WTC11 (cell line): ENCODE measurements around the gene CAMTA1.

Experiments used
- CREB1 ChIP-seq: sonication (generic); formaldehyde crosslinking; IDR thresholded peaks from 2 replicates; pipeline ENCODE4 v1.8.0; 2023; ENCODE audit warnings: mild to moderate bottlenecking, missing genetic modification reagents
- HMGXB4 ChIP-seq: sonication (generic); formaldehyde crosslinking; IDR thresholded peaks from 2 replicates; pipeline ENCODE4 v1.8.1; 2023; ENCODE audit warnings: mild to moderate bottlenecking, moderate library complexity, missing genetic modification reagents
- JUN ChIP-seq: sonication (generic); formaldehyde crosslinking; IDR thresholded peaks from 2 replicates; pipeline ENCODE4 v1.8.0; 2023; ENCODE audit warnings: mild to moderate bottlenecking, missing genetic modification reagents
- NFYB ChIP-seq: sonication (generic); formaldehyde crosslinking; conservative IDR thresholded peaks from 2 replicates; pipeline ENCODE4 v1.8.0; 2022; ENCODE audit warnings: low read depth, missing genetic modification reagents
- TCF7 ChIP-seq: sonication (generic); formaldehyde crosslinking; IDR thresholded peaks from 2 replicates; pipeline ENCODE4 v1.8.0; 2022; ENCODE audit warnings: mild to moderate bottlenecking, low read depth, missing genetic modification reagents, moderate library complexity
- ZNF425 ChIP-seq: fragments of 250-450 bp; sonication (Bioruptor Pico); conservative IDR thresholded peaks from 2 replicates; pipeline ENCODE4 v1.9.0; 2021; ENCODE audit warnings: mild to moderate bottlenecking
- TF ChIP-seq, protein P1 (sequence below): fragments of 200-600 bp; IDR thresholded peaks from 2 replicates; pipeline ENCODE4 v1.8.0; 2022; ENCODE audit warnings: antibody characterized with exemption
- TF ChIP-seq, protein P2 (sequence below): sonication (generic); formaldehyde crosslinking; IDR thresholded peaks from 2 replicates; pipeline ENCODE4 v1.8.1; 2022; ENCODE audit warnings: mild to moderate bottlenecking, moderate library complexity, missing genetic modification reagents
- TF ChIP-seq, protein P3 (sequence below): sonication (generic); formaldehyde crosslinking; conservative IDR thresholded peaks from 2 replicates; pipeline ENCODE4 v1.8.1; 2023; ENCODE audit warnings: mild to moderate bottlenecking, low read depth, missing genetic modification reagents, moderate library complexity

GRCh38 chr1:7101187-7101586, 315.9 kb downstream of the CAMTA1 start:
- TF ChIP-seq, protein P1, sequence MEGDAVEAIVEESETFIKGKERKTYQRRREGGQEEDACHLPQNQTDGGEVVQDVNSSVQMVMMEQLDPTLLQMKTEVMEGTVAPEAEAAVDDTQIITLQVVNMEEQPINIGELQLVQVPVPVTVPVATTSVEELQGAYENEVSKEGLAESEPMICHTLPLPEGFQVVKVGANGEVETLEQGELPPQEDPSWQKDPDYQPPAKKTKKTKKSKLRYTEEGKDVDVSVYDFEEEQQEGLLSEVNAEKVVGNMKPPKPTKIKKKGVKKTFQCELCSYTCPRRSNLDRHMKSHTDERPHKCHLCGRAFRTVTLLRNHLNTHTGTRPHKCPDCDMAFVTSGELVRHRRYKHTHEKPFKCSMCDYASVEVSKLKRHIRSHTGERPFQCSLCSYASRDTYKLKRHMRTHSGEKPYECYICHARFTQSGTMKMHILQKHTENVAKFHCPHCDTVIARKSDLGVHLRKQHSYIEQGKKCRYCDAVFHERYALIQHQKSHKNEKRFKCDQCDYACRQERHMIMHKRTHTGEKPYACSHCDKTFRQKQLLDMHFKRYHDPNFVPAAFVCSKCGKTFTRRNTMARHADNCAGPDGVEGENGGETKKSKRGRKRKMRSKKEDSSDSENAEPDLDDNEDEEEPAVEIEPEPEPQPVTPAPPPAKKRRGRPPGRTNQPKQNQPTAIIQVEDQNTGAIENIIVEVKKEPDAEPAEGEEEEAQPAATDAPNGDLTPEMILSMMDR = no peak
- TF ChIP-seq, protein P2, sequence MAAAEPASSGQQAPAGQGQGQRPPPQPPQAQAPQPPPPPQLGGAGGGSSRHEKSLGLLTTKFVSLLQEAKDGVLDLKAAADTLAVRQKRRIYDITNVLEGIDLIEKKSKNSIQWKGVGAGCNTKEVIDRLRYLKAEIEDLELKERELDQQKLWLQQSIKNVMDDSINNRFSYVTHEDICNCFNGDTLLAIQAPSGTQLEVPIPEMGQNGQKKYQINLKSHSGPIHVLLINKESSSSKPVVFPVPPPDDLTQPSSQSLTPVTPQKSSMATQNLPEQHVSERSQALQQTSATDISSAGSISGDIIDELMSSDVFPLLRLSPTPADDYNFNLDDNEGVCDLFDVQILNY = no peak
- TF ChIP-seq JUN (CRISPR knock-in tag) = no peak
- TF ChIP-seq CREB1 (CRISPR knock-in tag) = no peak
- TF ChIP-seq TCF7 (CRISPR knock-in tag) = no peak
- TF ChIP-seq, protein P3, sequence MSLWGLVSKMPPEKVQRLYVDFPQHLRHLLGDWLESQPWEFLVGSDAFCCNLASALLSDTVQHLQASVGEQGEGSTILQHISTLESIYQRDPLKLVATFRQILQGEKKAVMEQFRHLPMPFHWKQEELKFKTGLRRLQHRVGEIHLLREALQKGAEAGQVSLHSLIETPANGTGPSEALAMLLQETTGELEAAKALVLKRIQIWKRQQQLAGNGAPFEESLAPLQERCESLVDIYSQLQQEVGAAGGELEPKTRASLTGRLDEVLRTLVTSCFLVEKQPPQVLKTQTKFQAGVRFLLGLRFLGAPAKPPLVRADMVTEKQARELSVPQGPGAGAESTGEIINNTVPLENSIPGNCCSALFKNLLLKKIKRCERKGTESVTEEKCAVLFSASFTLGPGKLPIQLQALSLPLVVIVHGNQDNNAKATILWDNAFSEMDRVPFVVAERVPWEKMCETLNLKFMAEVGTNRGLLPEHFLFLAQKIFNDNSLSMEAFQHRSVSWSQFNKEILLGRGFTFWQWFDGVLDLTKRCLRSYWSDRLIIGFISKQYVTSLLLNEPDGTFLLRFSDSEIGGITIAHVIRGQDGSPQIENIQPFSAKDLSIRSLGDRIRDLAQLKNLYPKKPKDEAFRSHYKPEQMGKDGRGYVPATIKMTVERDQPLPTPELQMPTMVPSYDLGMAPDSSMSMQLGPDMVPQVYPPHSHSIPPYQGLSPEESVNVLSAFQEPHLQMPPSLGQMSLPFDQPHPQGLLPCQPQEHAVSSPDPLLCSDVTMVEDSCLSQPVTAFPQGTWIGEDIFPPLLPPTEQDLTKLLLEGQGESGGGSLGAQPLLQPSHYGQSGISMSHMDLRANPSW (CRISPR knock-in tag) = no peak
- no peak for TF ChIP-seq NFYB (CRISPR knock-in tag)
- no peak for TF ChIP-seq ZNF425 (CRISPR knock-in tag)
- no peak for TF ChIP-seq HMGXB4
